HepG2 (cell line): ENCODE measurements around the gene CATSPERE. TPM values are rescaled to one million over a fixed set of nuclear protein-coding genes. Genes with fewer than 3 reads are reported as not detected.

ENCODE experiments used
- CBX2 ChIP-seq, 2 experiments: fragments of 200-600 bp in 1 of 2; sonication (generic); formaldehyde crosslinking in 1 of 2; IDR thresholded peaks; 2 replicates each; pipeline versions ENCODE4 v1.7.0 to v1.8.1; 2018 to 2022; ENCODE audit warnings: low read depth in 2 of 2, low read length in 1 of 2, mild to moderate bottlenecking in 1 of 2, missing genetic modification reagents in 1 of 2
- FOXM1 ChIP-seq: sonication (generic); formaldehyde crosslinking; IDR thresholded peaks from 2 replicates; pipeline ENCODE4 v1.5.0; 2020; ENCODE audit warnings: missing genetic modification reagents
- HNRNPK ChIP-seq: fragments of 200-400 bp; formaldehyde crosslinking; IDR thresholded peaks from 2 replicates; pipeline ENCODE4 v1.6.1; 2018; ENCODE audit warnings: low read length, low read depth, moderate library complexity, mild to moderate bottlenecking; ENCODE audit not compliant: poor library complexity, severe bottlenecking
- IKZF4 ChIP-seq: sonication (generic); formaldehyde crosslinking; IDR thresholded peaks from 2 replicates; pipeline ENCODE4 v1.5.1; 2020; ENCODE audit warnings: borderline replicate concordance, mild to moderate bottlenecking, low read depth, missing genetic modification reagents; ENCODE audit errors: not compliant biosample characterization
- KLF6 ChIP-seq: IDR thresholded peaks from 2 replicates; pipeline ENCODE4 v1.8.0; 2016; ENCODE audit warnings: missing biosample characterization, missing genetic modification reagents
- SMARCC2 ChIP-seq: fragments of 450-650 bp; IDR thresholded peaks from 2 replicates; pipeline ENCODE4 v1.6.1; 2017; ENCODE audit warnings: antibody characterized with exemption, mild to moderate bottlenecking
- SNAI1 ChIP-seq: sonication (generic); formaldehyde crosslinking; IDR thresholded peaks from 2 replicates; pipeline ENCODE4 v1.5.0; 2020; ENCODE audit warnings: mild to moderate bottlenecking, missing genetic modification reagents, borderline replicate concordance
- ZFYVE20 ChIP-seq: sonication (generic); formaldehyde crosslinking; IDR thresholded peaks from 2 replicates; pipeline ENCODE4 v1.8.0; 2023; ENCODE audit warnings: low read depth, mild to moderate bottlenecking, moderate library complexity, missing genetic modification reagents, borderline replicate concordance
- ZMYM3 ChIP-seq: sonication (generic); formaldehyde crosslinking; IDR thresholded peaks from 2 replicates; pipeline ENCODE4 v1.5.1; 2020; ENCODE audit warnings: mild to moderate bottlenecking, missing genetic modification reagents
- ZMYM4 ChIP-seq: sonication (generic); formaldehyde crosslinking; IDR thresholded peaks from 2 replicates; pipeline ENCODE4 v1.8.1; 2023; ENCODE audit warnings: mild to moderate bottlenecking, missing genetic modification reagents
- ZNF749 ChIP-seq: sonication (generic); formaldehyde crosslinking; IDR thresholded peaks from 2 replicates; pipeline ENCODE4 v1.8.0; 2022; ENCODE audit warnings: mild to moderate bottlenecking, missing genetic modification reagents, moderate library complexity, borderline replicate concordance
- ZNF891 ChIP-seq: sonication (generic); formaldehyde crosslinking; IDR thresholded peaks from 2 replicates; pipeline ENCODE4 v1.5.0; 2020; ENCODE audit warnings: mild to moderate bottlenecking, missing genetic modification reagents
- polyA plus RNA-seq, 8 experiments: library from polyadenylated mRNA; depleted of rRNA in 3 of 8; stranded (reverse) in 7 of 8; unstranded in 1 of 8; fragments of >200 nt; fragmentation: Illumina TruSeq in 4 of 8; extraction: Trizol in 4 of 8; gene quantifications; 2 replicates each; pipeline versions ENCODE4 v1.2.1 to v1.2.3, GENCODE V29; 2011 to 2016; ENCODE audit warnings: low read depth in 4 of 8, missing spikeins in 1 of 8, mixed read lengths in 1 of 8; ENCODE audit not compliant: insufficient read depth in 1 of 8
- total RNA-seq, 5 experiments: library from RNA; depleted of rRNA; stranded (reverse); fragments of >200 nt; fragmentation: Illumina TruSeq; extraction: Trizol; gene quantifications; 2 replicates each; pipeline ENCODE4 v1.2.3, GENCODE V29; 2016; ENCODE audit warnings: low read depth in 1 of 5
- TF ChIP-seq, protein P1 (sequence below), 2 experiments: fragments of 450-650 bp in 1 of 2; sonication (generic) in 1 of 2; formaldehyde crosslinking in 1 of 2; IDR thresholded peaks; 2 replicates each; pipeline versions ENCODE4 v1.6.1 to v1.8.0; 2016 to 2022; ENCODE audit warnings: antibody characterized with exemption in 1 of 2, mild to moderate bottlenecking in 1 of 2, missing genetic modification reagents in 1 of 2
- TF ChIP-seq, protein P2 (sequence below), 2 experiments: sonication (generic) in 1 of 2; formaldehyde crosslinking in 1 of 2; IDR thresholded peaks; 2 replicates each; pipeline versions ENCODE4 v1.5.1 to v1.6.1; 2011 to 2020; ENCODE audit warnings: borderline replicate concordance in 1 of 2, low read depth in 1 of 2, low read length in 1 of 2, mild to moderate bottlenecking in 1 of 2, missing genetic modification reagents in 1 of 2, moderate library complexity in 1 of 2
- TF ChIP-seq, protein P3 (sequence below): sonication (generic); formaldehyde crosslinking; IDR thresholded peaks from 2 replicates; pipeline ENCODE4 v1.4.0; 2020; ENCODE audit warnings: missing genetic modification reagents

CATSPERE gene
- total and polyA plus RNA-seq, 2 of the 13 experiments (the other 11 are each of a cell fraction or from before 2014, with no cell fraction given): 0.34 to 0.51 TPM

DNA sequence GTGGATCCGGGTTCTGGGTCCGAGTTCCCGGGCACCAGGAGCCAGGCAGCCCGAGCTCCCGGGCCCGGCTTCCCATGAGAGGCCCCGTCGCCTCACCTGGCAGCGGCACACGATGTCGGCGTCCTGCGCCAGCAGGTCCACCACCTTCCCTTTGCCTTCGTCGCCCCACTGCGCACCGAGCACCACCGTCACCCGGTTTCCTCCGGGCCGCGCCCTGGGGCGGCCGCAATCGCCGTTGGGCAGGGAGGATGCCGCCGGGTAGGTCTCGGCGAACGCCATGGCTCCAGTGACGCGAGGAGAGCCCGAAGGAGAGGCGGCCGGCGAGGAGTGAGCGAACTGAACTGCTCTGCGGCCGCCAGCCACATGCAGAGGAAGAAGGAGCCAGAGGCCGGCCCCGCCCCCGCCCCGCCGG is 9.5 kb upstream of the CATSPERE start, which contains the start of gene ADSS2 (continued):
- TF ChIP-seq, protein P1, sequence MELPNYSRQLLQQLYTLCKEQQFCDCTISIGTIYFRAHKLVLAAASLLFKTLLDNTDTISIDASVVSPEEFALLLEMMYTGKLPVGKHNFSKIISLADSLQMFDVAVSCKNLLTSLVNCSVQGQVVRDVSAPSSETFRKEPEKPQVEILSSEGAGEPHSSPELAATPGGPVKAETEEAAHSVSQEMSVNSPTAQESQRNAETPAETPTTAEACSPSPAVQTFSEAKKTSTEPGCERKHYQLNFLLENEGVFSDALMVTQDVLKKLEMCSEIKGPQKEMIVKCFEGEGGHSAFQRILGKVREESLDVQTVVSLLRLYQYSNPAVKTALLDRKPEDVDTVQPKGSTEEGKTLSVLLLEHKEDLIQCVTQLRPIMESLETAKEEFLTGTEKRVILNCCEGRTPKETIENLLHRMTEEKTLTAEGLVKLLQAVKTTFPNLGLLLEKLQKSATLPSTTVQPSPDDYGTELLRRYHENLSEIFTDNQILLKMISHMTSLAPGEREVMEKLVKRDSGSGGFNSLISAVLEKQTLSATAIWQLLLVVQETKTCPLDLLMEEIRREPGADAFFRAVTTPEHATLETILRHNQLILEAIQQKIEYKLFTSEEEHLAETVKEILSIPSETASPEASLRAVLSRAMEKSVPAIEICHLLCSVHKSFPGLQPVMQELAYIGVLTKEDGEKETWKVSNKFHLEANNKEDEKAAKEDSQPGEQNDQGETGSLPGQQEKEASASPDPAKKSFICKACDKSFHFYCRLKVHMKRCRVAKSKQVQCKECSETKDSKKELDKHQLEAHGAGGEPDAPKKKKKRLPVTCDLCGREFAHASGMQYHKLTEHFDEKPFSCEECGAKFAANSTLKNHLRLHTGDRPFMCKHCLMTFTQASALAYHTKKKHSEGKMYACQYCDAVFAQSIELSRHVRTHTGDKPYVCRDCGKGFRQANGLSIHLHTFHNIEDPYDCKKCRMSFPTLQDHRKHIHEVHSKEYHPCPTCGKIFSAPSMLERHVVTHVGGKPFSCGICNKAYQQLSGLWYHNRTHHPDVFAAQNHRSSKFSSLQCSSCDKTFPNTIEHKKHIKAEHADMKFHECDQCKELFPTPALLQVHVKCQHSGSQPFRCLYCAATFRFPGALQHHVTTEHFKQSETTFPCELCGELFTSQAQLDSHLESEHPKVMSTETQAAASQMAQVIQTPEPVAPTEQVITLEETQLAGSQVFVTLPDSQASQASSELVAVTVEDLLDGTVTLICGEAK (IDR thresholded peaks at IDR 0.05): no peak
- TF ChIP-seq, protein P1 (CRISPR knock-in tag; IDR thresholded peaks at IDR 0.05): no peak
- no peak for TF ChIP-seq SMARCC2
- TF ChIP-seq ZMYM4 (CRISPR knock-in tag): 0 out of 2 replicates have a peak, but pooled peaks have one; percentile 41
- peak; percentile 80; the same call in 1 of the 2 replicates for TF ChIP-seq SNAI1
- no peak for TF ChIP-seq HNRNPK
- TF ChIP-seq ZNF891 (CRISPR knock-in tag): peak; percentile 86; the same call in 1 of the 2 replicates
- TF ChIP-seq, protein P2, sequence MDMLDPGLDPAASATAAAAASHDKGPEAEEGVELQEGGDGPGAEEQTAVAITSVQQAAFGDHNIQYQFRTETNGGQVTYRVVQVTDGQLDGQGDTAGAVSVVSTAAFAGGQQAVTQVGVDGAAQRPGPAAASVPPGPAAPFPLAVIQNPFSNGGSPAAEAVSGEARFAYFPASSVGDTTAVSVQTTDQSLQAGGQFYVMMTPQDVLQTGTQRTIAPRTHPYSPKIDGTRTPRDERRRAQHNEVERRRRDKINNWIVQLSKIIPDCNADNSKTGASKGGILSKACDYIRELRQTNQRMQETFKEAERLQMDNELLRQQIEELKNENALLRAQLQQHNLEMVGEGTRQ (IDR thresholded peaks at IDR 0.05; ENCODE audit: low read depth, low read length): no peak
- TF ChIP-seq, protein P2 (CRISPR knock-in tag; IDR thresholded peaks at IDR 0.05; ENCODE audit: borderline replicate concordance): no peak
- no peak for TF ChIP-seq CBX2 (IDR thresholded peaks at IDR 0.05; ENCODE audit: low read depth, low read length)
- TF ChIP-seq CBX2 (CRISPR knock-in tag; IDR thresholded peaks at IDR 0.05; ENCODE audit: low read depth): no peak
- peak; percentile 75 for TF ChIP-seq KLF6 (CRISPR knock-in tag)
- 0 out of 2 replicates have a peak, but pooled peaks have one; percentile 31 for TF ChIP-seq ZMYM3
- TF ChIP-seq IKZF4 (CRISPR knock-in tag): no peak
- TF ChIP-seq, protein P3, sequence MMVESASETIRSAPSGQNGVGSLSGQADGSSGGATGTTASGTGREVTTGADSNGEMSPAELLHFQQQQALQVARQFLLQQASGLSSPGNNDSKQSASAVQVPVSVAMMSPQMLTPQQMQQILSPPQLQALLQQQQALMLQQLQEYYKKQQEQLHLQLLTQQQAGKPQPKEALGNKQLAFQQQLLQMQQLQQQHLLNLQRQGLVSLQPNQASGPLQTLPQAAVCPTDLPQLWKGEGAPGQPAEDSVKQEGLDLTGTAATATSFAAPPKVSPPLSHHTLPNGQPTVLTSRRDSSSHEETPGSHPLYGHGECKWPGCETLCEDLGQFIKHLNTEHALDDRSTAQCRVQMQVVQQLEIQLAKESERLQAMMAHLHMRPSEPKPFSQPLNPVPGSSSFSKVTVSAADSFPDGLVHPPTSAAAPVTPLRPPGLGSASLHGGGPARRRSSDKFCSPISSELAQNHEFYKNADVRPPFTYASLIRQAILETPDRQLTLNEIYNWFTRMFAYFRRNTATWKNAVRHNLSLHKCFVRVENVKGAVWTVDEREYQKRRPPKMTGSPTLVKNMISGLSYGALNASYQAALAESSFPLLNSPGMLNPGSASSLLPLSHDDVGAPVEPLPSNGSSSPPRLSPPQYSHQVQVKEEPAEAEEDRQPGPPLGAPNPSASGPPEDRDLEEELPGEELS (CRISPR knock-in tag): no peak
- peak; percentile 55; the same call in 1 of the 2 replicates for TF ChIP-seq ZFYVE20 (CRISPR knock-in tag)
- TF ChIP-seq ZNF749: no peak
- TF ChIP-seq FOXM1: no peak
